ENCODE results near the gene BIRC2. TPM values are rescaled to one million over a fixed set of nuclear protein-coding genes. Genes with fewer than 3 reads are reported as not detected.

Gene BIRC2
- total and polyA plus RNA-seq, 7 donors, result 22.5 to 55.1 (median 30.2) TPM

DNA sequence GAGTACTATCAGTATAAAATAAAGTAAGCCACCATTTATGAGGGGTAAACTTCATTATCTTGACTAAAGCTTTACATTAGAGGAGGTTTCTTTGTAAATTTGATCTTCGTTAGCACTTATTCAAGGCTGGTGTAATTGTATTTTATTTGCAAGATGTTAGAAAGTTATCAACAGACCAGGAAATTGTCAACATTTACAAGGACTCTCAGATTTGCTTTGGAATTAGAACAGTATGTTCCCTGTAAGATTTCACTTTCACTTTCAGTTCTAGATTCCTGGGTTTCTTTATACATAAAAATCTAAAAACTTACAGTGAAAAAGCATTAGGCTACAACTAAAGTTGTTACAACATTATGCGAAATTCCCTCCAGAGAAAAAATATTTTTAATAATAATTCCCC lies 34.3 kb upstream of the BIRC2 start:
- no peak for DNase-seq
- no peaks in the 10 kb centered on the region for H3K27me3 ChIP-seq (ENCODE audit: insufficient read depth in 3 of 3, low read length in 2 of 3)
- peak overlapping the region; percentile 58 for H3K4me3 ChIP-seq
- no peak for ATAC-seq
- intact Hi-C loops (cut with DNase I), result no loop called here
- TF ChIP-seq, protein P1, sequence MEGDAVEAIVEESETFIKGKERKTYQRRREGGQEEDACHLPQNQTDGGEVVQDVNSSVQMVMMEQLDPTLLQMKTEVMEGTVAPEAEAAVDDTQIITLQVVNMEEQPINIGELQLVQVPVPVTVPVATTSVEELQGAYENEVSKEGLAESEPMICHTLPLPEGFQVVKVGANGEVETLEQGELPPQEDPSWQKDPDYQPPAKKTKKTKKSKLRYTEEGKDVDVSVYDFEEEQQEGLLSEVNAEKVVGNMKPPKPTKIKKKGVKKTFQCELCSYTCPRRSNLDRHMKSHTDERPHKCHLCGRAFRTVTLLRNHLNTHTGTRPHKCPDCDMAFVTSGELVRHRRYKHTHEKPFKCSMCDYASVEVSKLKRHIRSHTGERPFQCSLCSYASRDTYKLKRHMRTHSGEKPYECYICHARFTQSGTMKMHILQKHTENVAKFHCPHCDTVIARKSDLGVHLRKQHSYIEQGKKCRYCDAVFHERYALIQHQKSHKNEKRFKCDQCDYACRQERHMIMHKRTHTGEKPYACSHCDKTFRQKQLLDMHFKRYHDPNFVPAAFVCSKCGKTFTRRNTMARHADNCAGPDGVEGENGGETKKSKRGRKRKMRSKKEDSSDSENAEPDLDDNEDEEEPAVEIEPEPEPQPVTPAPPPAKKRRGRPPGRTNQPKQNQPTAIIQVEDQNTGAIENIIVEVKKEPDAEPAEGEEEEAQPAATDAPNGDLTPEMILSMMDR (IDR thresholded peaks at IDR 0.05), result no peak
- 37 to 60% (median 48%) methylated on average over 2 of the region's 2 CpGs for WGBS, 3 donors
- H3K9me3 ChIP-seq, result no peaks in the 10 kb centered on the region
- H3K4me1 ChIP-seq, result no peaks in the 10 kb centered on the region
- no peaks in the 10 kb centered on the region for H3K36me3 ChIP-seq (ENCODE audit: insufficient read depth in 1 of 2, low read depth in 1 of 2)
- H3K27ac ChIP-seq, result peak overlapping the region; percentile 53

DNA sequence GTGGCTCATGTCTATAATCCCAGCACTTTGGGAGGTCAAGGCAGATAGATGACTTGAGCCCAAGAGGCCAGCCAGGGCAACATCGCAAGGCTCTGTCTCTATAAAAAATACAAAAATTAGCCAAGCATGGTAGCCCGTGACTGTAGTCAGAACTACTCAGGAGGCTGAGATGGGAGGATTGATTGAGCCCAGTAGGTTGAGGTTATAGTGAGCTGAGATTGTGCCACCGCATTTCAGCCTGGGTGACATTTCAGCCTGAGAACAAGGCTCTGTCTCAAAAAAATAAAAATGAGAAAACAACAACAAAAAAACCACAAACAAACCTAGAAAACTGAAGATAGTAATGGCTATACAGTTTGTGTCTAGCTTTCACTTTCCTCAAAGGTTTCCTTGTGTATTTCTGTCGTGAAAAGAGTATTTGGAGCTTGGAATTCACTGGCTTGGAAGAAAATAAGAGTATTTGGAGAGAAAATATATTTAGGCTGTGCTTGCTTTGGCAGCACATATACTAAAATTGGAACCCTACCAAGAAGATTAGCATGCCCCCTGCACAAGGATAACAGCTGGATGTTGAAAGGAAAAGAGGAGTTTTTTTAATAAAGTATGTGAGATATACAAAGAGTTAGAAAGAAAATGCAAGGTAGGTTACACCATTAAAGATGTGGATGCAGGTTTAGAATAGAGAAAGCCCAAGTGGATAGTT lies 33.6 kb upstream of the BIRC2 start:
- intact Hi-C loops (cut with DNase I), result no loop called here
- TF ChIP-seq, protein P1 (IDR thresholded peaks at IDR 0.05), result no peak
- Histone ChIP-seq H3K27me3 (ENCODE audit: insufficient read depth in 3 of 3, low read length in 2 of 3) (no peaks in the 10 kb centered on the region), H3K9me3 (no peaks in the 10 kb centered on the region), H3K4me1 (no peaks in the 10 kb centered on the region), H3K27ac (peak overlapping the region; percentile 53), H3K4me3 (peak overlapping the region; percentile 58), H3K36me3 (ENCODE audit: insufficient read depth in 1 of 2, low read depth in 1 of 2) (no peaks in the 10 kb centered on the region)
- no peak for ATAC-seq
- no peak for DNase-seq
- WGBS, 3 donors, result 26 to 45% (median 33%) methylated on average over 4 of the region's 4 CpGs

DNA sequence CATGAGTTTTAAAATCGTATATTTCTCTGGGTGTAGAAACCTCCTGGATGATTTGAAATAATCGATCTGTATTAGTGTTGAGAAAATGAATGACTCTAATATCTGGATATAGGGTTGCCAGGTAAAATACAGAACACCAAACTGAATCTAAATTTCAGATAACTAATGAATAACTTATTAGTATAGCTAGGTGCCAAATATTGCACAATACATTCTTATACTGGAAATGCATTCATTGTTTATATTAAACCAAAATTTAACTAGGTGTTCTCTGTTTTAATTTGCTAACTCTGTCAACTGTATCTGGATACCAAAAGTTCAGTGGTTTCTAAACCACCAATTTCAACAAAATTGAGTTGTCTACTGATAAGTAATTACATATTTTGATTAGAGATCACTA lies 32.2 kb upstream of the BIRC2 start:
- Histone ChIP-seq H3K36me3 (ENCODE audit: insufficient read depth in 1 of 2, low read depth in 1 of 2) (no peaks in the 10 kb centered on the region), H3K27me3 (ENCODE audit: insufficient read depth in 3 of 3, low read length in 2 of 3) (no peaks in the 10 kb centered on the region), H3K4me3 (no peak overlapping the region), H3K27ac (no peak overlapping the region), H3K9me3 (no peaks in the 10 kb centered on the region), H3K4me1 (no peaks in the 10 kb centered on the region)
- intact Hi-C loops (cut with DNase I), result no loop called here
- 85 to 93% (median 89%) methylated on average over 2 of the region's 2 CpGs for WGBS, 3 donors
- ATAC-seq (no peak), DNase-seq (no peak)
- TF ChIP-seq, protein P1 (IDR thresholded peaks at IDR 0.05), result no peak

DNA sequence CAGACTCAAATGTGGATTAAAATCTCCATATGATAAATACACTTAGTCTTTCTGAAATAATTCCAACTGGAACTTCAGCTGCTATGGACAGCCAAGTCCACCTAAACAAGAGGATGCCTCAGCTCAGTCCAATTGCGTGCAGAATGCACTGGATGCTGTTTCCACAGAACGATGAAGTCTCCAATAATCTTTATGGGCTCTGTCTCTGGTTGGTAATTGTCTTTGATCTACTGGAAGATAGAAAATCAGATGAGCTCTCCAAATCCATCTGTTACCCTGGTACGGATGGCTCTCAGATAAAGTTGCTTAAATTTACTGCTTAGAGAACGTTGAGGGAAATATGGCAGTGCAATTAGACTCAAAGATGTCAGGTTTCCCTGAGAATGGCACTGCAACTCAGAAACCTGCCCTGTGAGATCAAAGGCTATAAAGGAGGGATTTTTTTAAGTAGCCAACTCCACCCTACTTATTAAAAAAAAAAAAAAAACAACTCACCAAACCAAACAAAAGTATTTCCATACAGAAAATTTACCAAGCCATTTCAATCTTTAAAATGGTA lies 30.6 kb upstream of the BIRC2 start:
- Histone ChIP-seq H3K4me3 (peak overlapping the region; percentile 61), H3K9me3 (no peaks in the 10 kb centered on the region), H3K27me3 (ENCODE audit: insufficient read depth in 3 of 3, low read length in 2 of 3) (no peaks in the 10 kb centered on the region), H3K4me1 (no peaks in the 10 kb centered on the region), H3K36me3 (ENCODE audit: insufficient read depth in 1 of 2, low read depth in 1 of 2) (no peaks in the 10 kb centered on the region), H3K27ac (peak overlapping the region; percentile 62)
- intact Hi-C loops (cut with DNase I), result no loop called here
- DNase-seq (no peak), ATAC-seq (no peak)
- TF ChIP-seq, protein P1 (IDR thresholded peaks at IDR 0.05), result no peak
- WGBS, 3 donors, result 43 to 65% (median 47%) methylated on average over 4 of the region's 4 CpGs
